ENCODE measurements around the gene PDE4A.

DNA sequence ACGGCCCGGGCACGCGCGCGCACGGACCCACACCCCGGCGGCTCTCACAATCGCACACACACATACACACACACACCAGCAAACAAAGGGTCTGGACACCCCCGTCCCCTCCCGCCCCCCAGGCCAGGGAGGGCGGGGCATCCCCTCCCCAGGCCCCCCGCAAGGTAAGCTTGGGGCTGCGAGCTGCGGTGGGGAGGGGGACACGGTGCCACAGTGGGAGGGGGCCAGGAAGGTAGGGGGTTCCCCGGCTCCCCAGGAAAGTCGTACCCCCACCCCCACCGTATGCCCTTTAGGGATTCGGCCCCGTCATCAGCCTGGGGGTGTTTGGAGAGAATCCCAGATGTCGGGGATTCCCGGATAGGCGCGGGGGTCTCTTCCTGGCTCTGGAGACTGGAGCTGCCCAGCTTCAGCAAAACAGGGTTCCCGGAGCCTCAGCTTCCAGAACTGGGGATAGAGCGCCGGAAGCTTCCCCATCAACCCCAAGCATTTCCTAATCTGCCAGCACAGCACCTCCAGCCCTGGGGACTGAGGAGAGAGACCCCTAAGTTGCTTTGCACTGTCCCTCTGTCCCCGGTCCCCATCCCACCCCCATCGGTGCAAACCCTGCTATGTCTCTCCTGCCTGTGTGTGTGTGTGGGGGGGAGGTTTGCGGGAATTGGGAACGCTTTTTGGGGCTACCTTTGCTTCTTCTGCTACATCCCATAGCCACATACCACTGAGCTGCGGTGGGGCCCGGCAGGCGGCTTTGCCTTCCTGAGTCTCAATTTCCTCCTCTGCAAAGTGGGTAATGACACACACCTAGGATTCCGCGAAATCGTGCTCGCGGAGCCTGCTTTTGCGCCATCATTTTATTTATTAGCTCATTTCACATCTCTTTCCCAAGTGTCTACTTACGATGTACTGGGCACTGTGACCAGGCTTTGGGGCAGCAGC, 15.2 kb upstream of the PDE4A start:
- TF ChIP-seq, protein P1, sequence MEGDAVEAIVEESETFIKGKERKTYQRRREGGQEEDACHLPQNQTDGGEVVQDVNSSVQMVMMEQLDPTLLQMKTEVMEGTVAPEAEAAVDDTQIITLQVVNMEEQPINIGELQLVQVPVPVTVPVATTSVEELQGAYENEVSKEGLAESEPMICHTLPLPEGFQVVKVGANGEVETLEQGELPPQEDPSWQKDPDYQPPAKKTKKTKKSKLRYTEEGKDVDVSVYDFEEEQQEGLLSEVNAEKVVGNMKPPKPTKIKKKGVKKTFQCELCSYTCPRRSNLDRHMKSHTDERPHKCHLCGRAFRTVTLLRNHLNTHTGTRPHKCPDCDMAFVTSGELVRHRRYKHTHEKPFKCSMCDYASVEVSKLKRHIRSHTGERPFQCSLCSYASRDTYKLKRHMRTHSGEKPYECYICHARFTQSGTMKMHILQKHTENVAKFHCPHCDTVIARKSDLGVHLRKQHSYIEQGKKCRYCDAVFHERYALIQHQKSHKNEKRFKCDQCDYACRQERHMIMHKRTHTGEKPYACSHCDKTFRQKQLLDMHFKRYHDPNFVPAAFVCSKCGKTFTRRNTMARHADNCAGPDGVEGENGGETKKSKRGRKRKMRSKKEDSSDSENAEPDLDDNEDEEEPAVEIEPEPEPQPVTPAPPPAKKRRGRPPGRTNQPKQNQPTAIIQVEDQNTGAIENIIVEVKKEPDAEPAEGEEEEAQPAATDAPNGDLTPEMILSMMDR (IDR thresholded peaks at IDR 0.05), result no peak
- TF ChIP-seq POLR2A (IDR thresholded peaks at IDR 0.05), result no peak

All from heart left ventricle (tissue), 13 donors.